ENCODE data around the gene NKPD1.

NKPD1 gene

GRCh38 chr19:45118106-45118505, 42.7 kb downstream of the NKPD1 start:
- no peak for DNase-seq (ENCODE audit: low spot score)

GRCh38 chr19:45117671-45118070, 43.1 kb downstream of the NKPD1 start:
- DNase-seq (ENCODE audit: low spot score): no peak

GRCh38 chr19:45117167-45117594, 43.6 kb downstream of the NKPD1 start:
- no peak for DNase-seq (ENCODE audit: low spot score)

GRCh38 chr19:45115809-45116615, 44.8 kb downstream of the NKPD1 start:
- no peak for DNase-seq (ENCODE audit: low spot score)

GRCh38 chr19:45114116-45114515, 46.7 kb downstream of the NKPD1 start:
- no peak for DNase-seq (ENCODE audit: low spot score)

GRCh38 chr19:45113628-45114027, 47.2 kb downstream of the NKPD1 start:
- no peak for DNase-seq (ENCODE audit: low spot score)

- no peak for DNase-seq (ENCODE audit: low spot score)
These were observed 48.5 kb downstream of the NKPD1 start for GRCh38 chr19:45112111-45112827.

Data from pons (tissue), 1 donor.